Measurements from ENCODE around the gene RAB31. TPM values are rescaled to one million over a fixed set of nuclear protein-coding genes. Genes with fewer than 3 reads are reported as not detected.

Gene RAB31
- total RNA-seq, 1 donor from 2014 or later: 26.0 TPM

DNA sequence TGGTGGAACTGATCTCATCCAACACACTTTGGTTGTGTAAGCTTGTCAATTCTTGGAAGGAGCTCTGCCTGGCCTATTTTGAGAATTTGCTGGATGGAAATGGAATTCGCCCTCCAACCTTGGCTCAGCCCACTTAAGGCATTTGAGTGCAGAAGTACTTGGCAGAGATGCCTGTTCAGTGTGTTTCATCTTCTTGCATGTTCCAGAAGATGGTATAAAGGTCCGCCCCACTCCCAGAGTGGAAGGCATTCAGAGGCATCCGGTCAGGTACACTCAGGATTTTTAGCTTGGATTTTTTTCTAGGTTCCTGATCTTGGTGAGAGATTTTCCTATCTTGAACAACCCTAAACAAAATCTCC is 116.4 kb downstream of the RAB31 start:
- no peak for TF ChIP-seq POLR2A (IDR thresholded peaks at IDR 0.05)
- TF ChIP-seq POLR2AphosphoS5 (IDR thresholded peaks at IDR 0.05; ENCODE audit: insufficient read depth in 1 of 2, low read depth in 1 of 2): peak in 1 of 2 donors; percentile 27
- TF ChIP-seq, protein P1, sequence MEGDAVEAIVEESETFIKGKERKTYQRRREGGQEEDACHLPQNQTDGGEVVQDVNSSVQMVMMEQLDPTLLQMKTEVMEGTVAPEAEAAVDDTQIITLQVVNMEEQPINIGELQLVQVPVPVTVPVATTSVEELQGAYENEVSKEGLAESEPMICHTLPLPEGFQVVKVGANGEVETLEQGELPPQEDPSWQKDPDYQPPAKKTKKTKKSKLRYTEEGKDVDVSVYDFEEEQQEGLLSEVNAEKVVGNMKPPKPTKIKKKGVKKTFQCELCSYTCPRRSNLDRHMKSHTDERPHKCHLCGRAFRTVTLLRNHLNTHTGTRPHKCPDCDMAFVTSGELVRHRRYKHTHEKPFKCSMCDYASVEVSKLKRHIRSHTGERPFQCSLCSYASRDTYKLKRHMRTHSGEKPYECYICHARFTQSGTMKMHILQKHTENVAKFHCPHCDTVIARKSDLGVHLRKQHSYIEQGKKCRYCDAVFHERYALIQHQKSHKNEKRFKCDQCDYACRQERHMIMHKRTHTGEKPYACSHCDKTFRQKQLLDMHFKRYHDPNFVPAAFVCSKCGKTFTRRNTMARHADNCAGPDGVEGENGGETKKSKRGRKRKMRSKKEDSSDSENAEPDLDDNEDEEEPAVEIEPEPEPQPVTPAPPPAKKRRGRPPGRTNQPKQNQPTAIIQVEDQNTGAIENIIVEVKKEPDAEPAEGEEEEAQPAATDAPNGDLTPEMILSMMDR (IDR thresholded peaks at IDR 0.05): no peak
- no peaks in the 10 kb centered on the region for H3K36me3 ChIP-seq
- H3K4me1 ChIP-seq: peaks cover 46% of the 10 kb centered on the region
- no peak for DNase-seq (ENCODE audit: extremely low spot score in 2 of 2)
- no peak overlapping the region for H3K4me3 ChIP-seq
- peak overlapping the region; percentile 69 for H3K27ac ChIP-seq
- intact Hi-C loops (cut with DNase I): no loop called here
- H3K27me3 ChIP-seq: no peaks in the 10 kb centered on the region
- H3K9me3 ChIP-seq: no peaks in the 10 kb centered on the region

DNA sequence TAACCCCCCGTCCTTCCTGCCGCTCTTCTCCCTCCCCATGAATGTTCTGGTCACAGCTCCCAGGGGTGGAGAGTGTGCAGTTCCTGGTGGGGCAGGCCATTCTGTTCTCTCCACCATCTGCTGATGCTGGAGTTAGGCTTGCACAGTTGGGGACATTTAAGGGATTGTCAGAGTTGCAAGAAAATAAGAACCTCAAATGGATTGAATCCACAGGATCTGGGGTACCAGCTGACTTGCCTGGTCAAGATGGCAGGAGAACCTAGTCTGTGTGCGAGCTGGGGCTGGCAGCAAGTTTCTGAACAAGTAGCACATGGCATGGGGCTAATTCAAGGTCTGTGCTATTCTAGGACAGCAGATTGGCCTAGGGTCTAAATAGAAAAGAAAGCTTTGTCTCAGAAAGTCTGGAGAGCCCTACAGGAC is 116.9 kb downstream of the RAB31 start:
- Histone ChIP-seq H3K4me3 (no peak overlapping the region), H3K9me3 (no peaks in the 10 kb centered on the region), H3K27me3 (no peaks in the 10 kb centered on the region), H3K27ac (peak overlapping the region; percentile 69), H3K4me1 (peaks cover 46% of the 10 kb centered on the region), H3K36me3 (no peaks in the 10 kb centered on the region)
- no peak for TF ChIP-seq POLR2AphosphoS5 (IDR thresholded peaks at IDR 0.05; ENCODE audit: insufficient read depth in 1 of 2, low read depth in 1 of 2)
- TF ChIP-seq, protein P1 (IDR thresholded peaks at IDR 0.05): no peak
- TF ChIP-seq POLR2A (IDR thresholded peaks at IDR 0.05): no peak
- intact Hi-C loops (cut with DNase I): no loop called here
- DNase-seq (ENCODE audit: extremely low spot score in 2 of 2): no peak

DNA sequence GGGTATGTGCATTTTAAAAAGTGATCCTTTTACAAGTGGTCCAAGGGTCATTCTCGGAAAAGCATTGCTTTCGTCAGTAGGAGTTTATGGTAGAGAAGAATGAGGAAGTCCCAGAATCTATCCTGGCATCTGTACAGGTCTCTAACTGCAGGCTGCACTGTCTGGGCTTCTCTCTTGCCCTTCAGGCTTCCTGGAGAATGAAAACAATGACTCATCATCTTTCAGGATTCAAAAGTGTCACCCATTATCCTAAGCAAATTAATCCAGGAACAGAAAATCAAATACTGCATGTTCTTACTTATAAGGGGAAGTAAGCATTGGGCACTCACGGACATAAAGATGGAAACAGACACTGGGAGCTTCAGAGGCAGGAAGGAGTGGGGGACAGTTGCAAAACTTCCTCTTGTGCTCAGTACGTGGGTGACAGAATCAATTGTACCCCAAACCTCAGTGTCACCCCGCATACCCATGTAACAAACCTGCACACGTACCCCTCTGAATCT is 117.5 kb downstream of the RAB31 start:
- TF ChIP-seq POLR2AphosphoS5 (IDR thresholded peaks at IDR 0.05; ENCODE audit: insufficient read depth in 1 of 2, low read depth in 1 of 2) (peak in 1 of 2 donors; percentile 87), POLR2A (IDR thresholded peaks at IDR 0.05) (no peak)
- TF ChIP-seq, protein P1 (IDR thresholded peaks at IDR 0.05): no peak
- H3K27me3 ChIP-seq: no peaks in the 10 kb centered on the region
- DNase-seq (ENCODE audit: extremely low spot score in 2 of 2): no peak
- intact Hi-C loops (cut with DNase I): no loop called here
- no peaks in the 10 kb centered on the region for H3K9me3 ChIP-seq
- no peak overlapping the region for H3K4me3 ChIP-seq
- peak overlapping the region; percentile 69 for H3K27ac ChIP-seq
- H3K36me3 ChIP-seq: no peaks in the 10 kb centered on the region
- H3K4me1 ChIP-seq: peaks cover 46% of the 10 kb centered on the region

DNA sequence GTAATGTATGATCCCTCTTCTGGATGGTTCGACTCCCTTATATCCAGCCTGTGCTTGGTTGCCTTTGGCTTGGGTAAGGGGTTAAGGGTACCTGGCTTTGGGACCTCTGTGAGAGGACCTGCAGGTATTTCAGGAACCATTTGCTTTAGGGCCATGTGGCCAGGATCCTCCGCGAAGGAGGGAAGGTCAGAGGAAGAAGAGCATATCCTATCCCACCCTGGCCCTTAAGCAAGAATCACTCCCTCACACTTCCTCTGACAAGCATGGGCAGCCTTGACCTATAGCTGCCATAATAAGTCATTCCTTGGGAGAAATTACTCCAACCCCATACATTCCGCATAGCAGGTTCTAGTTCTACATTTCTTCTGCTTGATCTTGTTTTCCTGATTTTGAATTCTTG is 118.6 kb downstream of the RAB31 start:
- H3K36me3 ChIP-seq: no peaks in the 10 kb centered on the region
- no peak overlapping the region for H3K4me3 ChIP-seq
- intact Hi-C loops (cut with DNase I): no loop called here
- no peak for DNase-seq (ENCODE audit: extremely low spot score in 2 of 2)
- H3K4me1 ChIP-seq: peaks cover 46% of the 10 kb centered on the region
- TF ChIP-seq, protein P1 (IDR thresholded peaks at IDR 0.05): no peak
- TF ChIP-seq POLR2AphosphoS5 (IDR thresholded peaks at IDR 0.05; ENCODE audit: insufficient read depth in 1 of 2, low read depth in 1 of 2): no peak
- no peaks in the 10 kb centered on the region for H3K9me3 ChIP-seq
- H3K27me3 ChIP-seq: no peaks in the 10 kb centered on the region
- H3K27ac ChIP-seq: peak overlapping the region; percentile 69

DNA sequence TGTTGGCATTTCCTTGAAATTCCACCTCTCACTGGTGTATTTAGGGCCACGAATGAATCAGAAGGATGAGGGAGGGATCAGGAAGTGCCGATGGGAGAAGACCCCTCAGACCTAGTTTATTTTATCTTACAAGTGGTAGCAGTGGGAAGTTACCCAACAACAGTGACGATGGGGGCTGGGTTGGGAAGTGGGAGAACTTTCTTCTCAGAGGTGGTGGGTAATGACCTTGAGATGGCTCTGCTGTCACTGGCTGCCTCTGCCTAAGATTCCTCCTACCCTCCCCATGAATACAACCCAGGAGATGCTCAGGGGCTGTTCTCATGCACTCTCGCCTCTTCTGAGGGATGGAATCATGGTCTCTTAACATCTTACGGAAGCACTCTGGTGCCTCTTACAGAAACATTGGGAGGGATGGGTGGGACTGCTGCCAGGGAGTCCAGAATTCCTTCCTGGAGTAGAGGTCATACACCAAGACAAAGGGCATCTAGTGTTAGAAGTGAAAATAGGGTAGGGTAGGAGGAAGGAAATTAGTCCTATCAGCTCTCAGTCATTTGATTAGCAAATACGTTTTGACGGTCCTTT is 119.2 kb downstream of the RAB31 start:
- TF ChIP-seq POLR2A (IDR thresholded peaks at IDR 0.05) (no peak), POLR2AphosphoS5 (IDR thresholded peaks at IDR 0.05; ENCODE audit: insufficient read depth in 1 of 2, low read depth in 1 of 2) (no peak)
- TF ChIP-seq, protein P1 (IDR thresholded peaks at IDR 0.05): no peak
- DNase-seq (ENCODE audit: extremely low spot score in 2 of 2): no peak
- no peaks in the 10 kb centered on the region for H3K9me3 ChIP-seq
- H3K36me3 ChIP-seq: no peaks in the 10 kb centered on the region
- intact Hi-C loops (cut with DNase I): no loop called here
- no peaks in the 10 kb centered on the region for H3K27me3 ChIP-seq
- peaks cover 46% of the 10 kb centered on the region for H3K4me1 ChIP-seq
- no peak overlapping the region for H3K4me3 ChIP-seq
- H3K27ac ChIP-seq: peak overlapping the region; percentile 69
